ENCODE measurements around the gene LRBA. TPM values are rescaled to one million over a fixed set of nuclear protein-coding genes. Genes with fewer than 3 reads are reported as not detected.

Gene LRBA
- total RNA-seq, 8 experiments from 2014 or later, result 15.9 to 71.4 (median 24.7) TPM

DNA sequence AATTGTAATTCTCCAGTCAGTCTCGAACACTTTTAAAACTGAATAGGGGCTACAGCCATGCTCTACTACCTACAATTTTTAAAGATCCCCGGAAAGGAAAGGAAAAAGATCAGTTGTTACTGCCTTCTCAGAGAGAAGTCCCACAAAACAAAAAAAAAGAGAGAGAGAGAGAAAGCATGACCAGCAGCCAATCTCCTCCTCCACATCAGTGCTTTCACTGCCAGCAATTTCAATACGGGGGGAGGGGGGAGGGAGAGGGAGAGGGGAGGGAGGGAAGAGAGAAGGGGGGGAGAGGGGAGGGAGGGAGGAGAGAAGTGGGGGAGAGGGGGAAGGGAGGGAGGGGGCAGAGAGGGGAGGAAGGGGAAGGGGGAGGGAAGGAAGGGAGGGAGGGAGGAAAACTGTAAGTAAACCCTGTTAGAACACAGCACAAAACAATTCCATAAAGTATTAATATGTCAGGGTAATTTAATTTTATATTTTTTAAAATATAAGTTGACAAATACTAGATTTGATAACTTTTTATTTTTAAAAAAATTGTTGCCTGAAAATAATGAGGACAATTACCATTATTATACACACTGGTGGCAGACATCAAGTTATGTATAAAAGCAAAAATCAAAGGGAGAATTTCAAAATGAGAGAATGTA lies 108.0 kb downstream of the LRBA start:
- no peak overlapping the region for H3K27ac ChIP-seq
- in situ Hi-C loops (cut with MboI; ENCODE audit: low pct_unique_long_range_greater_than_20kb in 2 of 9, low sequenced_read_pairs in 9 of 9, unreplicated experiment in 9 of 9), result no loop called here
- H3K4me1 ChIP-seq (replicated peaks in 1 of 2), result no peaks in the 10 kb centered on the region
- no peak for ATAC-seq (replicated peaks in 6 of 8)
- WGBS, 10 experiments, result 79 to 100% (median 80%) methylated on average over 1 to 2 of the region's 3 CpGs; no CpG with 5 or more reads in 5 of the 10 experiments
- no peak overlapping the region for H3K4me3 ChIP-seq

DNA sequence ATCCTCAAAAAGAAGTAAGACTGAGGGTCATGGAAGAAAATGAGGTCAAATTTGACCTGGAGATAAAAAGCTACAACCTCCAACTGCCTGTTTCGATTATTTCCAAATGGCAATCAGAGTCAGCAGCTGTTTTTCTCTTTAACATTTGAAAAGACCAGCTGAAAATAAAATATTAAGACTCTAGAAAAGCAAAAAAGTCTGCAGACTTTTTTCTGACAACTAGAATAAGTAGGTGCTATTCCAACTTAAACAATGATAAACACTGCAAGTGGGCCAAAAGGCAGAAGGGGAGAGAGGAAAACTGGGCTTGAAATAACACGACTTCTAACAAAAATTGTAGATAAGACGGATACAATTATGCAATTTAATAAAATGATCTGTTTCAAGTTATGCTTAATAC lies 110.4 kb downstream of the LRBA start:
- in situ Hi-C loops (cut with MboI; ENCODE audit: low pct_unique_long_range_greater_than_20kb in 2 of 9, low sequenced_read_pairs in 9 of 9, unreplicated experiment in 9 of 9), result no loop called here
- H3K27ac ChIP-seq, result no peak overlapping the region
- no peaks in the 10 kb centered on the region for H3K4me1 ChIP-seq (replicated peaks in 1 of 2)
- ATAC-seq (replicated peaks in 6 of 8), result no peak
- 64 to 100% (median 92%) methylated on average over 2 to 3 of the region's 3 CpGs for WGBS, 10 experiments
- no peak overlapping the region for H3K4me3 ChIP-seq

- Histone ChIP-seq H3K4me1 (replicated peaks in 1 of 2) (no peaks in the 10 kb centered on the region), H3K4me3 (no peak overlapping the region), H3K27ac (no peak overlapping the region)
- no peak for ATAC-seq (replicated peaks in 6 of 8)
- WGBS, 10 experiments, result 60 to 94% (median 90%) methylated on average over 1 to 2 of the region's 2 CpGs; no CpG with 5 or more reads in 3 of the 10 experiments
- in situ Hi-C loops (cut with MboI; ENCODE audit: low pct_unique_long_range_greater_than_20kb in 2 of 9, low sequenced_read_pairs in 9 of 9, unreplicated experiment in 9 of 9), result no loop called here
Observed at GRCh38 chr4:150903603-150904002, 111.5 kb downstream of the LRBA start.

DNA sequence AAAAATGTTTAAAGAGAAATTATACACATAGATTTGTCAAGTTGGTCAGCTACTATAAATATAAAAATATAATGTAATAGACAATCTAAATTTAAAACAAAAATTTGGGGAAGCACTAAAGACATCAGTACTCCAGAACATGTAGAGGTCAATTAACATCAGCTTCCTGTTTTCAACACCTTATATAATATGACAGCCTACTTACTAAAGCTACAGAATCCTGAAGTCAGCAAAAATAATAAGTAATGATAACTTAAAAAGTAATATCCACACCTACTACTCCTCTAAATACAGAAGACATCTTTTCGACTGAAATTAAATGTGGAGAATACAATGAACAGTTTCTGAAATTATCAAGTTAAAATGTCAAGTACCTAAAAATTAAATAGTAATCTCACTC lies 118.6 kb downstream of the LRBA start:
- H3K4me3 ChIP-seq, result no peak overlapping the region
- in situ Hi-C loops (cut with MboI; ENCODE audit: low pct_unique_long_range_greater_than_20kb in 2 of 9, low sequenced_read_pairs in 9 of 9, unreplicated experiment in 9 of 9), result no loop called here
- WGBS, 10 experiments, result 71 to 100% (median 100%) methylated on average over 1 of the region's 1 CpG
- no peak overlapping the region for H3K27ac ChIP-seq
- no peak for ATAC-seq (replicated peaks in 6 of 8)
- H3K4me1 ChIP-seq (replicated peaks in 1 of 2), result no peaks in the 10 kb centered on the region

- Histone ChIP-seq H3K4me3 (no peak overlapping the region), H3K27ac (no peak overlapping the region), H3K4me1 (replicated peaks in 1 of 2) (no peaks in the 10 kb centered on the region)
- WGBS, 10 experiments, result 85 to 100% (median 96%) methylated on average over 2 of the region's 2 CpGs; no CpG with 5 or more reads in 1 of the 10 experiments
- in situ Hi-C loops (cut with MboI; ENCODE audit: low pct_unique_long_range_greater_than_20kb in 2 of 9, low sequenced_read_pairs in 9 of 9, unreplicated experiment in 9 of 9), result no loop called here
- ATAC-seq (replicated peaks in 6 of 8), result no peak
Observed at GRCh38 chr4:150890246-150890645, 124.8 kb downstream of the LRBA start.

GRCh38 chr4:150889306-150889705 lies 125.8 kb downstream of the LRBA start:
- in situ Hi-C loops (cut with MboI; ENCODE audit: low pct_unique_long_range_greater_than_20kb in 2 of 9, low sequenced_read_pairs in 9 of 9, unreplicated experiment in 9 of 9), result no loop called here
- no peak overlapping the region for H3K27ac ChIP-seq
- 89 to 100% (median 100%) methylated on average over 2 to 4 of the region's 4 CpGs; no CpG with 5 or more reads in 3 of the 10 experiments for WGBS, 10 experiments
- no peak for ATAC-seq (replicated peaks in 6 of 8)
- H3K4me1 ChIP-seq (replicated peaks in 1 of 2), result no peaks in the 10 kb centered on the region
- H3K4me3 ChIP-seq, result no peak overlapping the region

GRCh38 chr4:150888625-150889024 lies 126.5 kb downstream of the LRBA start:
- Histone ChIP-seq H3K4me1 (replicated peaks in 1 of 2) (no peaks in the 10 kb centered on the region), H3K4me3 (no peak overlapping the region), H3K27ac (no peak overlapping the region)
- in situ Hi-C loops (cut with MboI; ENCODE audit: low pct_unique_long_range_greater_than_20kb in 2 of 9, low sequenced_read_pairs in 9 of 9, unreplicated experiment in 9 of 9), result no loop called here
- ATAC-seq (replicated peaks in 6 of 8), result no peak

DNA sequence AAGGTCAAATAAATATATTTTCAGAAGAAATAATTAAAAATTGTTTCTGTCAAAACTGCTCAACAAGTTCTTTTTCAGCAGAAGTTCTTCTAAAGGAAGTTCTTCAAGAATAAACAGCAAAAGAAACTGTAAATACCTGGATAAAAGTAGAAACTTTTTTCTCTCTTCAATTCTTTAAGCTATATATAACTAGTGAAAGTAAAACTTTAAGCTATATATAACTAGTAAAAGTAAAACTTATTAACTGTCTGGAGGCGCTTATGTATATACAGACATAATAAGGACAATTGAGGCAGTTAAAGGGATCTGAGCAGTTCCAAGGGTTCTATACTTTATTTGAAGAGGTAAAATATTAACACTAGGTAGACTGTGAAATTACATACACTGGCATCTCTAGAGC lies 126.9 kb downstream of the LRBA start:
- whole genome bisulfite sequencing, 10 experiments, result 0 to 42% (median 0%) methylated on average over 1 of the region's 1 CpG; no CpG with 5 or more reads in 1 of the 10 experiments
- Histone ChIP-seq H3K4me3 (no peak overlapping the region), H3K27ac (no peak overlapping the region), H3K4me1 (replicated peaks in 1 of 2) (no peaks in the 10 kb centered on the region)
- ATAC-seq (replicated peaks in 6 of 8), result no peak
- in situ Hi-C loops (cut with MboI; ENCODE audit: low pct_unique_long_range_greater_than_20kb in 2 of 9, low sequenced_read_pairs in 9 of 9, unreplicated experiment in 9 of 9), result no loop called here

GRCh38 chr4:150886597-150886996 lies 128.5 kb downstream of the LRBA start:
- no peak overlapping the region for H3K27ac ChIP-seq
- no peak overlapping the region for H3K4me3 ChIP-seq
- peak in 1 of 8 experiments; percentile 18 for ATAC-seq (replicated peaks in 6 of 8)
- H3K4me1 ChIP-seq (replicated peaks in 1 of 2), result no peaks in the 10 kb centered on the region
- in situ Hi-C loops (cut with MboI; ENCODE audit: low pct_unique_long_range_greater_than_20kb in 2 of 9, low sequenced_read_pairs in 9 of 9, unreplicated experiment in 9 of 9), result no loop called here
- 50 to 100% (median 100%) methylated on average over 1 of the region's 1 CpG; no CpG with 5 or more reads in 1 of the 10 experiments for WGBS, 10 experiments

- Histone ChIP-seq H3K27ac (no peak overlapping the region), H3K4me3 (no peak overlapping the region), H3K4me1 (replicated peaks in 1 of 2) (no peaks in the 10 kb centered on the region)
- 67 to 100% (median 88%) methylated on average over 1 of the region's 1 CpG; no CpG with 5 or more reads in 1 of the 10 experiments for WGBS, 10 experiments
- in situ Hi-C loops (cut with MboI; ENCODE audit: low pct_unique_long_range_greater_than_20kb in 2 of 9, low sequenced_read_pairs in 9 of 9, unreplicated experiment in 9 of 9), result no loop called here
- no peak for ATAC-seq (replicated peaks in 6 of 8)
Observed at GRCh38 chr4:150884625-150885024, 130.5 kb downstream of the LRBA start.

GRCh38 chr4:150875367-150875766 lies 139.7 kb downstream of the LRBA start:
- WGBS, 10 experiments, result 100% methylated on average over 1 of the region's 1 CpG; no CpG with 5 or more reads in 3 of the 10 experiments
- no peak for ATAC-seq (replicated peaks in 6 of 8)
- H3K27ac ChIP-seq, result no peak overlapping the region
- H3K4me3 ChIP-seq, result no peak overlapping the region
- in situ Hi-C loops (cut with MboI; ENCODE audit: low pct_unique_long_range_greater_than_20kb in 2 of 9, low sequenced_read_pairs in 9 of 9, unreplicated experiment in 9 of 9), result no loop called here
- H3K4me1 ChIP-seq (replicated peaks in 1 of 2), result no peaks in the 10 kb centered on the region

DNA sequence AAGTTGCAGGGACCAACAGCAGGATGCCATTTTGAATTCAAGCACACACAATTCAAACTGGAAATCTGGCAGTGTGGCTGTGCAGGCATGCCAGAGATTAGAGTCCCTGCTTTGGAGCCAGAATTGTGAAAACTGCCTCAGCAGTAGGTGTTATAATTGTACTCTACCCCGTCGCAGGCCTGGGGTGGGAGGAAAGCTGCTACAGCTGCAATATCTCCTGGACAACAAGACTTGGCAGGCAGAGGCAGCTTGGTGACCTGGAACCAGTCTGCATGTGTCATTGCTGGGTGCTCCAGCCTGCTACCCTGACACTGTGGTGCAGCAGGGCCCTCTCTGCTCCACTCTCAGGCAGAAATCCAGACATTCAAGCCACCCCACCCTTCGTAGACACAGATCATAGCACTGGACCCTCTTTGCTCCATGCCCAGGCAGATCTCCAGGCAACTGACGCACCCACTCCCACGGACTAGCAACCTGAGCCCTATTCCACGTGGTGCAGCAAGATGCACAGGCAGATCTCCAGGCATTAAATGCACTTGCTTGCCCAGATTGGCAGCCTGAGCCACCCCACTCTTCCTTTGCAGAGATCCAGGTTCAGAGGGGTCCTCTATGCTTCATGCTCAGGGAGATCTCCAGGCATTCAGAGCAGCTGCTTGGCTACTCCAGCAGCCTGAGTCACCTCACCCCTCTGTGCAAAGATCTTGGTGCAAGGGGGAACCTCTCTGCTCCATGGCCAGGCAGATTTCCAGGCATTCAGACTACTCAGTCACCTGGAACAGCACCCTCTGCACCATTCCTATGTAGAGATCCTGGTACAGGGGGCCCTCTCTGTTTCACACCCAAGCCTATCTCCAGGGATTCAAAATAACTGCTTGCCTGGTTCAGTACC lies 140.5 kb downstream of the LRBA start:
- in situ Hi-C loops (cut with MboI; ENCODE audit: low pct_unique_long_range_greater_than_20kb in 2 of 9, low sequenced_read_pairs in 9 of 9, unreplicated experiment in 9 of 9), result loop anchor here in 4 of 9 experiments (25.0 kb wide), 2 partner anchors 587 to 887 kb away; no protein-coding TSS in a partner anchor
- Histone ChIP-seq H3K4me1 (replicated peaks in 1 of 2) (no peaks in the 10 kb centered on the region), H3K4me3 (no peak overlapping the region), H3K27ac (no peak overlapping the region)
- WGBS, 10 experiments, result 80 to 100% (median 92%) methylated on average over 1 to 2 of the region's 6 CpGs; no CpG with 5 or more reads in 5 of the 10 experiments
- peak in 2 of 8 experiments; percentile 35 to 98 for ATAC-seq (replicated peaks in 6 of 8)

- no peaks in the 10 kb centered on the region for H3K4me1 ChIP-seq (replicated peaks in 1 of 2)
- H3K4me3 ChIP-seq, result no peak overlapping the region
- H3K27ac ChIP-seq, result no peak overlapping the region
- in situ Hi-C loops (cut with MboI; ENCODE audit: low pct_unique_long_range_greater_than_20kb in 2 of 9, low sequenced_read_pairs in 9 of 9, unreplicated experiment in 9 of 9), result loop anchor here in 6 of 9 experiments (10.0 to 25.0 kb wide), 3 partner anchors 572 to 880 kb away; no protein-coding TSS in a partner anchor
- ATAC-seq (replicated peaks in 6 of 8), result peak; percentile 32 to 91 (median 58)
- 0 to 43% (median 19%) methylated on average over 3 to 4 of the region's 4 CpGs; no CpG with 5 or more reads in 1 of the 10 experiments for WGBS, 10 experiments
Observed at GRCh38 chr4:150867148-150867547, 147.9 kb downstream of the LRBA start.
